Measurements from ENCODE around the gene KCNK5.

Gene KCNK5

DNA sequence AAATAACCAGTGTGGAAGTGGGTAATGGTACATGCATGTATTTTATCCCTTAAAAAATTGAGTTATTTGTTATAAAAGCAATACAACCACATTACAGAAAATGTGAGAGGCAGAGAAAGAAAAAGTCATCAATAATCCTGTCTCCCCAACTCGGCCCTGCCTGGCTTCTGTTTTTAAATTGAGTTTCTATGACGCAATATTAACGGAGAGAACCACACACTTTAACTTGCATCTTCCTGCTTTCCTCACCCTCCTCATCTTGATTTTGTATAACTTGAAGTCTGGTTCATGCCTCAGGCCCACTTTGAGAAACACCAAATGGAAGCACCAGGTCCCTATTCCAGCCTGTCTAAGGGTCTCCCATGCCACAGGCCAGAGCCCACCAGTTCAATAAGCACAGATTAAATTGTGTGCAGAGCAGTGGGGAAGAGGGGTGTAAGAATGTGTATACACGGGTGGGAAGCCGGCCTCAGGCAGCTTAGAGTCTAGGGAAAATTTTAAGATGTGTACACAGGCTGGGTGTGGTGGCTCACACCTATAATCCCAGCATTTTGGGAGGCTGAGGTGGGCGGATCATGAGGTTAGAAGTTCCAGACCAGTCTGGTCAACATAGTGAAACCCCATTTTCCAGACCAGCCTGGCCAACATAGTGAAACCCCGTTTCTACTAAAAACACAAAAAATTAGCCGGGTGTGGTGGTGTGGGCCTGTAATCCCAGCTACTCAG lies 15.9 kb downstream of the KCNK5 start:
- Mint-ChIP-seq H3K4me1 (peaks cover 60% of the 10 kb centered on the region), H3K4me3 (no peak overlapping the region), H3K27ac (peak overlapping the region; percentile 37 to 97 (median 95)), H3K27me3 (ENCODE audit: low read depth) (no peaks in the 10 kb centered on the region), H3K9me3 (peaks cover 2% of the 10 kb centered on the region), H3K36me3 (ENCODE audit: low read depth) (no peaks in the 10 kb centered on the region)
- TF ChIP-seq, protein P1, sequence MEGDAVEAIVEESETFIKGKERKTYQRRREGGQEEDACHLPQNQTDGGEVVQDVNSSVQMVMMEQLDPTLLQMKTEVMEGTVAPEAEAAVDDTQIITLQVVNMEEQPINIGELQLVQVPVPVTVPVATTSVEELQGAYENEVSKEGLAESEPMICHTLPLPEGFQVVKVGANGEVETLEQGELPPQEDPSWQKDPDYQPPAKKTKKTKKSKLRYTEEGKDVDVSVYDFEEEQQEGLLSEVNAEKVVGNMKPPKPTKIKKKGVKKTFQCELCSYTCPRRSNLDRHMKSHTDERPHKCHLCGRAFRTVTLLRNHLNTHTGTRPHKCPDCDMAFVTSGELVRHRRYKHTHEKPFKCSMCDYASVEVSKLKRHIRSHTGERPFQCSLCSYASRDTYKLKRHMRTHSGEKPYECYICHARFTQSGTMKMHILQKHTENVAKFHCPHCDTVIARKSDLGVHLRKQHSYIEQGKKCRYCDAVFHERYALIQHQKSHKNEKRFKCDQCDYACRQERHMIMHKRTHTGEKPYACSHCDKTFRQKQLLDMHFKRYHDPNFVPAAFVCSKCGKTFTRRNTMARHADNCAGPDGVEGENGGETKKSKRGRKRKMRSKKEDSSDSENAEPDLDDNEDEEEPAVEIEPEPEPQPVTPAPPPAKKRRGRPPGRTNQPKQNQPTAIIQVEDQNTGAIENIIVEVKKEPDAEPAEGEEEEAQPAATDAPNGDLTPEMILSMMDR (IDR thresholded peaks at IDR 0.05; ENCODE audit: unreplicated experiment in 3 of 3) = no peak

DNA sequence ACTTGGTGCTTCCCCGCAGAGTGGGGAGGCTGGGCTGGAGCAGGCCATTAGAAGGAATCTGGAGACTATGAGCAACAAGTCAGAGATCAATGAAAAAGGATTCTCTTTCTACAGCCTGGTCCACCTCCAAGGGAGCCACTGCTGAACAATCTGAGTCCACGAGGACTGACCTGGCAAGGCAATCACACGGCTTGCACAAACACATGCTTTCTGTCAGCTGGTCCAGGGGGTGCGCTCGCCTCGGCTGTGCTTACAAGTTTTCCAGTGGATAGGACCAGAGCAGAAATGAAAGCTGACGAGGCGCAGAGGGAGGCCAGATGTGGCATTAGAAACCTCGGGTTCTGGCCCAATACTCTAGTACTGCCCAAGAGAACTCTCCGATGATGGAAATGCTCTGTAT lies 18.1 kb downstream of the KCNK5 start:
- H3K4me3 Mint-ChIP-seq = no peak overlapping the region
- peaks cover 65% of the 10 kb centered on the region for H3K4me1 Mint-ChIP-seq
- TF ChIP-seq, protein P1 (IDR thresholded peaks at IDR 0.05; ENCODE audit: unreplicated experiment in 3 of 3) = no peak
- no peaks in the 10 kb centered on the region for H3K36me3 Mint-ChIP-seq (ENCODE audit: low read depth)
- H3K27me3 Mint-ChIP-seq (ENCODE audit: low read depth) = peaks cover 5% of the 10 kb centered on the region
- H3K9me3 Mint-ChIP-seq = peaks cover 2% of the 10 kb centered on the region
- H3K27ac Mint-ChIP-seq = peak overlapping the region; percentile 79 to 98 (median 95)

DNA sequence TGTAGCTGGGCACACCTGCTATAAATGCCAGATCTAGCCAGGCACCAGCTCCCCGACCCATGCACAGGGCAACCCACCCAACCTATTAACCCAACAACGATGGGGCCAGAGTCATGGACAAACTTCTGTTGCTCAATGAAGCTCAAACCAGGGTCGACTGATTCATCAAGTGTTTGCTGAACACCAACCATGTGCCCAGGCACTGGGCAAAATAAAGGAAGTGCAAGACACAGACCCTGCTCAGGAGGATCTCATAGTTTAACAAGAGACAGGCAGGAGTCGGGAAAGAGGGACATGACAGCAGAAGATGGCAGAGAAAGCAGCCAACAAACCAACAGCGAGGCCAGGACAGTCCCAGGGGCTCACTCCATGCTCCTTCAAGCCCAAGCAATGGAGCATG lies 18.8 kb downstream of the KCNK5 start:
- H3K27me3 Mint-ChIP-seq (ENCODE audit: low read depth) = peaks cover 5% of the 10 kb centered on the region
- H3K4me1 Mint-ChIP-seq = peaks cover 69% of the 10 kb centered on the region
- H3K36me3 Mint-ChIP-seq (ENCODE audit: low read depth) = no peaks in the 10 kb centered on the region

DNA sequence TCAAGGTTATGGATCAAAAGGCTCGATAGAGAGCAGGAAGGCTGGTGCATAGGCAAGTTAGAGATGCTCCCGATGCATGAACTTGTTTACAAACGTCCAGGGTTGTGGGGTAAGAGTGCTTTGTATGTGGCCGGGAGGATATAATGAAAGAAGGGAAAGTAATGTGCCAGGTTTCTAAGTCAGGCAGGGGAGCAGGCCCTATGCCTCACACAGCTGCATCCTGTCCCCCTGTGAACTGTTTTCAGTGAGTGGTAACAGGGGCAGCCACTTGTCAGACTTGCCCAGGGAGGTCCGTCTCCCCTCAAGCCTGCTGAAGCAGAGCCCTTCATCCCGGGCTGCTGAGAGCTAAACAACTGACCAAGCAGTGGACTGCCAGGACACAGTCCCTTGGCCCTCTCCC lies 19.4 kb downstream of the KCNK5 start:
- no peaks in the 10 kb centered on the region for H3K36me3 Mint-ChIP-seq (ENCODE audit: low read depth)
- peaks cover 63% of the 10 kb centered on the region for H3K4me1 Mint-ChIP-seq
- peaks cover 2% of the 10 kb centered on the region for H3K9me3 Mint-ChIP-seq
- peak overlapping the region; percentile 79 to 98 (median 95) for H3K27ac Mint-ChIP-seq
- H3K4me3 Mint-ChIP-seq = no peak overlapping the region
- TF ChIP-seq, protein P1 (IDR thresholded peaks at IDR 0.05; ENCODE audit: unreplicated experiment in 3 of 3) = no peak
- peaks cover 5% of the 10 kb centered on the region for H3K27me3 Mint-ChIP-seq (ENCODE audit: low read depth)

More for the DNA sequence above, 18.8 kb downstream of the KCNK5 start:
- Mint-ChIP-seq H3K4me3 (no peak overlapping the region), H3K27ac (peak overlapping the region; percentile 79 to 98 (median 95)), H3K9me3 (peaks cover 2% of the 10 kb centered on the region)
- TF ChIP-seq, protein P1 (IDR thresholded peaks at IDR 0.05; ENCODE audit: unreplicated experiment in 3 of 3) = no peak

DNA sequence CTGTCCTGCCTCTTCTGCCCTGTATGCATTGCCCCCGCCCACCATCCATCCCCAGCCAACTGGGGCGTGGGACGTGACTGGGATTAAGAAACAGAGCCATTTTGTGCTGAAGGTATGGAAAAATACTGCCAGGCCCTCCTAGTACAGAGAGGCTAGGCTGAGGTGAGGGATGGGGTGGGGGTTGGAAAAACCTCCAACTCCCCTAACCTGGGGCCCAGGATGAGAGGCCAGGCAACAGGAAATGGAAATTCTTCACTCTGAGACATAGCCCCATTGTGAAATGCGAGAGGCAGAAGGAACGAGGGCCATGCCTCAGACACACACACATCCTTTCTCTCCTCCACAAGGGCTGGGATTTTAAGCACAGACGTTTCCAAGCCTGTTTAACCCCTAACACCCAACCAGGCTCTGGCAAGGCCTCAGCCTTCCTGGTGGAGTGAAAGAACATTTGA lies 19.9 kb downstream of the KCNK5 start:
- peaks cover 5% of the 10 kb centered on the region for H3K27me3 Mint-ChIP-seq (ENCODE audit: low read depth)
- H3K36me3 Mint-ChIP-seq (ENCODE audit: low read depth) = no peaks in the 10 kb centered on the region
- peak overlapping the region in 1 of 3 experiments; percentile 11 for H3K4me3 Mint-ChIP-seq
- TF ChIP-seq, protein P1 (IDR thresholded peaks at IDR 0.05; ENCODE audit: unreplicated experiment in 3 of 3) = no peak
- H3K4me1 Mint-ChIP-seq = peaks cover 62% of the 10 kb centered on the region
- H3K9me3 Mint-ChIP-seq = peaks cover 2% of the 10 kb centered on the region
- H3K27ac Mint-ChIP-seq = peak overlapping the region; percentile 79 to 98 (median 95)
